Skin of body (tissue), 2 donors: ENCODE data around the gene PRRX2. TPM values are rescaled to one million over a fixed set of nuclear protein-coding genes. Genes with fewer than 3 reads are reported as not detected.
"Not testable (repeated sequence)": the region's sequence is repeated elsewhere in the genome, so short reads cannot be mapped to it uniquely, and the experiment has no call there.

Source experiments
- DNase-seq: peaks from one replicate; lab custom pipeline; 2025; lab: John Stamatoyannopoulos, UW
- total RNA-seq: library from RNA; depleted of rRNA; stranded (reverse); fragments of >200 nt; gene quantifications from one replicate; pipeline ENCODE4 v1.2.3, GENCODE V29; 2014

The PRRX2 gene
- total RNA-seq, 1 donor from 2014 or later, result 9.4 TPM

DNA sequence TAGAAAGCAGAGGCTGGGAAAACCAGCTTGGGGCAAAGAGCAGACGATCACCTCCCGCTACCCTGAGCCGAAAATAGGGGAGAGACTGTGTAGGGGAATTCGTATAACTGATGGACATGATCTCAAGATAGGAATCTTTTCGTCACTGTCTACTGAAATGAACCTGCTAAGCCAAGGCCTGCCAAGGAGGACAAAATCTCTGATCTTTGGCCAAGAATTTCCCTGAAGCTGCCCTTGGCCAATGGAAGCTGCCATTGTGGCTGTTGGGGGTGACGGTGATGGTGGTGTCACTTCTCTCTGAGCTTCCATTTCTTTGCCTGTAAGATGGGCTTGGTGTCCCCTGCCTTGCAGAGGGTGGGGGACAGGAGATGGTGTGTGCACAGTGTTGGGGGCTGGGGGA lies 90.7 kb downstream of the PRRX2 start:
- DNase-seq, result no peak

DNA sequence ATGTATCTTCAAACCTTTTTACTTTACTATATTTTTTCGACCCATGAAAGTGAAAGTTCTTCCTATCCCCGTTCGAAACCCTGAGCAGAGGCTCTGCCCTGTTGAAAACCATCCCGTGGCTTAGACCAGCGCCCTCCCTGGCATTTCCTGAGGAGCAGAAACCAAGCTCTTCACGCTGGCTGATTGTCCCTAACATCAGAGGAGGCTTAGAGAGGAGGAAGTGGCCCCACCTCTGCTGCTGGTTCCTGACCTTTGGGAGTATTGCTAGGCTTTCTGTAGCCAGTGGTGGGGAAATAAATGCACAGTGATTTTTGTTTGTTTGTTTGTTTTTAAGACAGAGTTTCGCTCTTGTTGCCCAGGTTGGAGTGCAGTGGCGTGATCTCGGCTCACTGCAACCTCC lies 91.6 kb downstream of the PRRX2 start:
- no peak for DNase-seq

DNA sequence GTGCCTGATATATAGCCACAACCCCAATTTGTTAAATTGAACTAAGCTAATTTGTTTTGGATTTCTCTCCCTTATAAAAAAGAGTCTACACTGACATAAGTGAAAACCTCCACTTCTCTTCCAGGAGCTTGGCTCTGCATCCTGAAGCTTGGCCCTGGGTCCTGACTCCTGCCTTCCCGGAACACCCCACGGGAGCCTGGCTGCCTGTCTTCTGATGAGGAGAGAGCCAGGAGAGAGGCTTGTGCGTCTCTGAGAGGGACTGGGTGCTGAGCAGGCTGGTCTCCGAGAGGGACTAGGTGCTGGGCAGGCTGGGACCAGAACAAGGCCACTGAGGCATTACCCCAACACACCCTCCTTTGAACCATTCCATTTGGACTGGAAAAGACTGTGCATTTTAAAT lies 93.9 kb downstream of the PRRX2 start:
- DNase-seq, result no peak

DNA sequence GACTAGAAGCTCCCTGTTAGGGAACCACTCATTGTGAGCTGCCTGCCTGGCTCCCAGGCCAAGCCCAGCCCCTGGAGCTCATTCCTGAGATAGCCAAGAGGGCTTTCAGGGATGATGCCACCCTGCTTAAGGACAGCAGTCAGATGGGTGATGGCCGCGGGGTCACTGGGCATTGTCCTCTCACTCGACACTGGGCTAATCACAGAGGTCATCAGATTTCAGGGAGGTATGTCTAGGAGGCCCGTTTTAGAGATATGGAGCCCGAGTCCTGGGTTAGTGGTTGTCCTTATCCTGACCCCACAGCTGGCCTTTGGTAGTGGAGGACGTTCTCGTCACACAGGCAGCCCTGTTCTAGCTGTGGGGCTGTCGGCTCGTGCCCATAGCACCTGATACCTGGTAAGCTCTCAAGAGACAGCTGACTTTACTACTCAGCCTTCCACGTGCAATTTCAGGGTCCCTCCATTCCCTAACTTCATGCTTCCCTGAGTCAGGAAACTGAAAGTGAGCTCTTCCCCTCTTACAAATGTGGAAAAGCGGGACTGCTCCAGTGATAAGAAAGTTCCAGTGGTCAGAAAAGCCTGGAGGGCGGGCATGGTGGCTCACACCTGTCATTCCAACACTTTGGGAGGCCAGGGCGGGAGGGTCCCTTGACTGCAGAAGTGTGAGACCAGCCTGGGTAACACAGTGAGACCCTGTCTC lies 94.5 kb downstream of the PRRX2 start:
- no peak for DNase-seq

DNA sequence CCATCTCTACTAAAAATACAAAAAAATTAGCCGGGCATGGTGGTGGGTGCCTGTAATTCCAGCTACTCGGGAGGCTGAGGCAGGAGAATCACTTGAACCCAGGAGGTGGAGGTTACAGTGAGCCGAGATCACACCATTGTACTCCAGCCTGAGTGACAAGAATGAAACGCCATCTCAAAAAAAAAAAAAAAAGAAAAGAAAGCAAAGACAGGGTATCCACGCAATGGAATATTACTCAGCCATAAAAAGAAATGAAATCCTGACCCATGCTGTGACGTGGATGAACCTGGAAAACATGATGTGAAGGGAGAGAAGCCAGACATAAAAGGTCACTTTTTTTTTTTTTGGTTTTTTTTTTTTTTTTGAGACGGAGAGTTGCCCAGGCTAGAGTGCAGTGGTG lies 95.3 kb downstream of the PRRX2 start:
- not testable (repeated sequence) for DNase-seq

DNA sequence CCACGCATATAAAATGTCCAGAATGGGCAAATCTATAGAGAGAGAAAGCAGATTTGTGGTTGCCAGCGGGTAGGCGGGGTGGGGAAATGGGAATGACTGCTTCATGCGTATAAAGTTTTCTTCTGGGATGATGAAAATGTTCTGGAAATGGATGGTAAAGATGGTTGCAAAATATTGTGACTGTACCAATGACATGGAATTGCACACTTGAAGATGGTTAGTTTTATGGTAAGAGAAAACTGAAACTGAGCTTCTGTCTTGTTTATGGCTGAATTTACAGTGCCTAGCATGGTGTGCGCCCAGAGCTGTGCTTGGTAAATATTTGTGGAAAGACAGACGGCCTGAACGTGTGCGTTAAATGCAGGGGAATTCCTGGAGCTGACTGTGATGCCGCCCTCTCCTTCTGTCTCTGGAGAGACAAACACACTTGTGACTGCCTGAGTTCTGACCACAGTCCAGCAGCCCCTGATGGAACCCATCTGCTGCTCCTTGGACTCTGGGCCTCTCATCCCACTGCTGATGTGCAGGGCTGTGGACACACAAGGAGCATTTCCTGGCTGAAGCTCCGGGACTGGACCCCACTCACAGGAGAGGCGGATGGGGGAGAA lies 96.0 kb downstream of the PRRX2 start:
- peak; percentile 50 for DNase-seq

DNA sequence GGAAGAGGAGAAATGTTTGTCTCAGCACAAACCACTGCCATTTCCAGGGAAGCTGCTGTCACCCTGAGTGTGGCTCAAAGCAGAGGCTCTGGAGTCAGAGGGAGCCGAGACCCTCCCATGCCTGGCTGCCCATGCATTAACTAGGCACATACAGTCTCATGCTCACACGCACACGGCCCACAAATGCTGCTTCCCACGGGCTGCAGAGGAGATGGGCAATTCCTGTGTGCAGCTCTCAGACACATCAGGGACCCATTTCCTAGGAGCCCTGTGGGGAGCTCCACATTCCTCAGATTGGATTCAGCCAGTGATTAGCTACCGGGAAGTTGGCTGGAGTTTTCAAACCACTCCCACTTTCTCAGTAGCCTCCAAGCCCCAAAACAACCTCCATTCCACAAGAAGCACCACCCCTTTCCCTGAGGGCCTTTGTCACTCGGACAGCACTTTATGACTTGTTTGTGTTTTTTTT lies 96.5 kb downstream of the PRRX2 start:
- DNase-seq, result peak; percentile 69

DNA sequence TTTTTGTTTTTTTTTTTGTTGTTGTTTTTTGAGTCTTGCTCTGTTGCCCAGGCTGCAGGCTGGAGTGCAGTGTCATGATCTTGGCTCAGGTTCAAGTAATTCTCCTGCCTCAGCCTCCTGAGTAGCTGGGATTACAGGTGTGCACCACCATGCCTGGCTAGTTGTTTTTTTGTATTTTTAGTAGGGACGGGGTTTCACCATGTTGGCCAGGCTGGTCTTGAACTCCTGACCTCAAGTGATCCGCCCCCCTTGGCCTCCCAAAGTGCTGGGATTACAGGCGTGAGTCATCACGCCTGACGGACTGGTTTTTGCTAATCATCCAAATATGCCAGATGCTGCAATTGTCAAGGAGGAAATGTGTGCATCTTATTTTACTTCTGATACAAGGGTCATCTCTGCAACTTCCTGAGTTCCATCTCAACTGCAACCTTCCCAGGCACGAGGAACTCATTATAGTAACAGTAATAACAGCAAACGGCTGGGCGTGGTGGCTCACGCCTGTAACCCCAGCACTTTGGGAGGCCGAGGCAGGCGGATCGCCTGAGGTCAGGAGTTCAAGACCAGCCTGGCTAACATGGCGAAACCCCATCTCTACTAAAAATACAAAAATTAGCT lies 97.0 kb downstream of the PRRX2 start:
- DNase-seq, result peak; percentile 34

DNA sequence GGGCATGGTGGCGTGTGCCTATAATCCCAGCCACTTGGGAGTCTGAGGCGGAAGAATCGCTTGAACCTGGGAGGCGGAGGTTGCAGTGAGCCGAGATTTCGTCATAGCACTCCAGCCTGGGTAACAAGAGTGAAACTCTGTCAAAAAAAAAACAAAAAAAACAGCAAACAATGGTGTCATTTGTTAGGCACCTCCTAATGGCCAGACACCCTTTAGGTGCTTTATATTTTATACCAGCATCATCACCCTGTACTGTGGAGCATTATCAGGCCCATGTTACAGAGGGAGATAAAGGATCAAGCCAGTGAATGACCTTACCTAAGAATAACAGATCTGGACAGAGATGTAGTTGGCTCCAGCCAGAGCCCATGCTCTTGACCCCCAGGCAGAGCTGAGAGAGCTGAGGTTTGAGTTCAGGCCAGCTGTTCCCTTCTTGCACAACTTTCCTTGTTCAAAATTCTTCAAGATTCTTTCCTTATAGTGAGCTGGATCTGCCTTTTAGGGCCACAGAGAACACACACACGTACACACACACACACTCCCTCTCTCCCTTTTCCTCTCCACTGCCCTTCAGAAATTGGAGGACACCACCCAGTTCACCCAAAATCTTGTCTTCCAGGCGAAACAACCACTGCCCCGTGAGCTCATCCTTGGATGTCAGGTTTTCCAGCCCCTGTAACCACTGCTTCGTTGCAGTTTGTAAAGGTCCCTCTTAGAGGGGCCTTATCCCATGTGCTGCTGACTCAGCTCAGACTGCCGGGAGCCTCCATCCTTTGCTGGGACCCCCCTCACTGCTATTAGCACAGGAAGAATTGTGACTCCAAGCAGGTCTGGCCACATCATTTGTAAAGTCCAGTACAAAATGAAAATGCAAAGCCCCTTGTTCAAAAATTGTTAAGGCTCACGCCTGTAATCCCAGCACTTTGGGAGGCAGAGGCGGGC lies 97.8 kb downstream of the PRRX2 start:
- peak; percentile 28 for DNase-seq

DNA sequence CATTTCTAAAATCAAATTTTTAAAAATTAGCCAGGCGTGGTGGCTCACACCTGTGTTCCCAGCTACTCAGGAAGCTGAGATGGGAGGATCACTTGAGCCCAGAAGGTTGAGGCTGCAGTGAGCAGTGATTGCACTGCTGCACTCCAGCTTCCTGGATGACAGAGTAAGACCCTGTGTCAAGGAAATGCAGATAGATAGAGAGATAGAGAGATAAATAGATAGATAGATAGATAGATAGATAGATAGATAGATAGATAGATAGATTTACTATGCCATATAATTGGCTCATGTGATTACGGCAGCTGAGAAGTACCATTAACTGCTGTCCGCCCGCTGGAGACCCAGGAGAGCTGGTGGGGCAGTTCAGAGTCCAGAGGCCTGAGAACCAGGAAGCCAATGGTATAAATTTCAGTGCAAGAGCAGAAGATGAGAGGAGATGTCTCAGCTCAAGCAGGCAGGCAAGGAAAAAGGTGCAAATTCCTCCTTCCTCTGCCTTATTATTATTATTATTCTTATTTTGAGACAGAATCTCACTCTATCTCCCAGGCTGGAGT lies 100.4 kb downstream of the PRRX2 start:
- DNase-seq, result no peak

DNA sequence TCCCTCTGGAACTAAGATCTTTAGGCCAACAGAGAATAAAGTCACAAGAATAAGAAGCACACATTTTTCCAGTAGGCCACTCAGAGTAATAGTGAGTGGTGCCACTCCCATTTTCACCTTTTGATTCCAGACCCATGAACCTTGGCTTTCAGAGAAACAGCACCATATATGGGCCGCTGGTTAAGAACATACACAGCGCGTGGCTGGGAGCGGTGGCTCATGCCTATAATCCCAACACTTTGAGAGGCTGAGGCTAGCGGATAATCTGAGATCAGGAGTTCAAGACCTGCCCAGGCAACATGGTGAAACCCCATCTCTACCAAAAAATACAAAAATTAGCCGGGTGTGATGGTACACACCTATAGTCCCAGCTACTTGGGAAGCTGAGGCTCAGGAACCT lies 103.0 kb downstream of the PRRX2 start:
- DNase-seq, result no peak

DNA sequence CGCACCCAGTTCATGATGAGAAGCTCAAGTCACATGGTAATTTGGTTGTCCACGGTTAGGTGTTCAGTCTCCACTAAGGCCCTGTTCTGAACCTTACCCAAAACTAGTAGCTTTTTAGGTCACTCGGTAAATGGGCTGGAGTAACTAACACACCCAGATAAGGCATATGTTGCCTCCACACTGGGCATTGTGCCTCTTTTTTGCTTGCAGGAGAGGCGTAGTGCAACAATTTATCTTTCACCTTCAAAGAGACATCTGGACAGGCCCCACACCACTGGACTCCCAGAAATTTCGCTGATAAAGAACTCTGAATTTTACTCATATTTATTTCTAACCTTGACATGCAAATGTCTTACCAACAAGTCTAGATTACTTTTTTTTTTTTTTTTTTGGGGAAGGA lies 104.2 kb downstream of the PRRX2 start:
- DNase-seq, result no peak

DNA sequence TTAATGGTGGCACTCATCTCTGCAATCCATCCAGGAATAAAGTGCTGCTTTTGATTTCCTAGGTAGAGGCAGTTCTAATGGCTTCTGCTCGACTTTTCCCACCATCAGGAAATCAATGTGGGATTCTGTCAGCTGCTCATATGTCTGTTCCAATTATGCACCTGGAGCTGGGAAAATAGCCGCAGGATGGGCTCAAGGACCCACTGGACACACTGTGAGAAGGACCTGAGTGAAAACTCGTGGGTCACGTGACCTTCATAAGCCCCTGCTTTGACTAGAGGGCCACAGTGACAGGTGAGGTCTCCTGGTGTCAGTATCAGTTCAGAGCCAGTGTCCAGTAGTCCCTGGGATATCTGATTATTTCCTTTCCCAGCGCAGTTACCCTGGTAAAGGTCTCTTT lies 105.3 kb downstream of the PRRX2 start:
- no peak for DNase-seq

Other genes starting within 250 kb of the PRRX2 start
- not detected for gene C9orf50, start 44.5 kb upstream of the PRRX2 start, total RNA-seq
- gene NTMT1, start 39.5 kb upstream of the PRRX2 start, total RNA-seq, result 13.0 TPM
- 8.3 TPM for gene ASB6, start 23.5 kb upstream of the PRRX2 start, total RNA-seq
- gene PTGES, start 87.4 kb downstream of the PRRX2 start, total RNA-seq, result 9.1 TPM
- gene TOR1B, start 137.5 kb downstream of the PRRX2 start, total RNA-seq, result 16.1 TPM
- 15.5 TPM for gene TOR1A, start 158.5 kb downstream of the PRRX2 start, total RNA-seq
- gene C9orf78, start 169.6 kb downstream of the PRRX2 start, total RNA-seq, result 38.4 TPM
- 8.1 TPM for gene USP20, start 169.8 kb downstream of the PRRX2 start, total RNA-seq